Keratinocyte (primary cell): Measurements from ENCODE around the gene C1QTNF12. TPM values are rescaled to one million over a fixed set of nuclear protein-coding genes. Genes with fewer than 3 reads are reported as not detected.

Source experiments
- DNase-seq: peaks from one replicate; pipeline ENCODE4 v3.0.0-alpha.2; 2011; ENCODE audit warnings: low read depth, missing footprints, low spot score
- FAIRE-seq: peaks from 2 replicates; lab custom pipeline; 2011; peaks lifted over from hg19 to GRCh38; lab: Jason Lieb, UNC
- H2AFZ ChIP-seq: 2 replicates; pipeline ENCODE4 v1.6.0; 2012; ENCODE audit warnings: low read length, control low read depth, inconsistent platforms; ENCODE audit not compliant: control insufficient read depth
- H3K27ac ChIP-seq: 2 replicates; pipeline ENCODE4 v1.5.1; 2011; ENCODE audit warnings: low read length; ENCODE audit not compliant: control insufficient read depth, insufficient read depth
- H3K27me3 ChIP-seq: 3 replicates; pipeline ENCODE4 v1.6.0; 2011; ENCODE audit warnings: low read length; ENCODE audit not compliant: control insufficient read depth, insufficient read depth; ENCODE audit errors: extremely low read depth
- H3K36me3 ChIP-seq, 2 experiments: 2 replicates in 1 of 2; 3 replicates in 1 of 2; pipeline ENCODE4 v1.5.1; 2011; ENCODE audit warnings: low read length in 2 of 2, mild to moderate bottlenecking in 1 of 2; ENCODE audit not compliant: control insufficient read depth in 2 of 2, insufficient read depth in 2 of 2; ENCODE audit errors: extremely low read depth in 1 of 2
- H3K4me1 ChIP-seq: 3 replicates; pipeline ENCODE4 v1.5.1; 2011; ENCODE audit warnings: low read length; ENCODE audit not compliant: control insufficient read depth, insufficient read depth; ENCODE audit errors: extremely low read depth
- H3K4me2 ChIP-seq: 3 replicates; pipeline ENCODE4 v1.6.0; 2011; ENCODE audit warnings: low read depth, low read length; ENCODE audit not compliant: control insufficient read depth, insufficient read depth; ENCODE audit errors: extremely low read depth
- H3K4me3 ChIP-seq, 3 experiments: fragments of 200-600 bp in 1 of 3; sonication (generic) in 1 of 3; 2 replicates in 2 of 3; 3 replicates in 1 of 3; pipeline ENCODE4 v1.5.1; 2011 to 2016; ENCODE audit warnings: low read length in 3 of 3, mild to moderate bottlenecking in 3 of 3, control low read depth in 2 of 3, inconsistent platforms in 1 of 3, low read depth in 1 of 3, mixed read lengths in 1 of 3, mixed run types in 1 of 3, moderate library complexity in 1 of 3; ENCODE audit not compliant: control insufficient read depth in 2 of 3, insufficient read depth in 2 of 3; ENCODE audit errors: extremely low read depth in 1 of 3
- H3K79me2 ChIP-seq: 2 replicates; pipeline ENCODE4 v1.6.0; 2012; ENCODE audit warnings: low read length; ENCODE audit not compliant: control insufficient read depth, insufficient read depth
- H3K9ac ChIP-seq: 3 replicates; pipeline ENCODE4 v1.6.0; 2011; ENCODE audit warnings: low read length; ENCODE audit not compliant: control insufficient read depth, insufficient read depth; ENCODE audit errors: extremely low read depth
- H3K9me1 ChIP-seq: 3 replicates; pipeline ENCODE4 v1.6.0; 2011; ENCODE audit warnings: low read length; ENCODE audit not compliant: control insufficient read depth, insufficient read depth; ENCODE audit errors: extremely low read depth
- H3K9me3 ChIP-seq: 2 replicates; pipeline ENCODE4 v1.5.1; 2012; ENCODE audit warnings: low read depth, low read length; ENCODE audit not compliant: control insufficient read depth
- H4K20me1 ChIP-seq: 3 replicates; pipeline ENCODE4 v1.6.0; 2011; ENCODE audit warnings: low read length; ENCODE audit not compliant: control insufficient read depth, insufficient read depth; ENCODE audit errors: extremely low read depth
- EZH2 ChIP-seq: IDR thresholded peaks from one replicate; pipeline ENCODE4 v1.6.1; 2012; ENCODE audit warnings: inconsistent platforms, mild to moderate bottlenecking, low read length, moderate library complexity
- dilution Hi-C: fragments of 300-500 bp; cut with MboI; formaldehyde crosslinking; loops from one replicate; pipeline ENCODE4 v1.7.0; 2020; ENCODE audit warnings: low sequenced_read_pairs; ENCODE audit not compliant: extremely low pct_ligation_motif_present
- polyA plus RNA-seq, 5 experiments: library from polyadenylated mRNA; depleted of rRNA in 3 of 5; stranded (reverse) in 3 of 5; stranded (forward) in 1 of 5; unstranded in 1 of 5; fragments of >200 nt; gene quantifications; 1 replicate in 1 of 5; 2 replicates in 3 of 5; 3 replicates in 1 of 5; pipeline versions ENCODE4 v1.2.1 to v1.2.3, GENCODE V29; 2011 to 2012; ENCODE audit warnings: missing spikeins in 2 of 5, low read depth in 1 of 5, low replicate concordance in 1 of 5
- TF ChIP-seq, protein P1 (sequence below), 3 experiments: IDR thresholded peaks in 1 of 3; conservative IDR thresholded peaks in 1 of 3; optimal IDR thresholded peaks in 1 of 3; 2 replicates in 2 of 3; 3 replicates in 1 of 3; pipeline versions ENCODE3 to v1.5.1; 2011; ENCODE audit warnings: low read length in 3 of 3, mild to moderate bottlenecking in 3 of 3, moderate library complexity in 2 of 3, control low read depth in 1 of 3, inconsistent platforms in 1 of 3; ENCODE audit not compliant: insufficient read depth in 2 of 3; ENCODE audit errors: extremely low read depth in 1 of 3

Gene C1QTNF12
- polyA plus RNA-seq, 1 donor (not counting 4 experiments of a cell fraction or from before 2014, with no cell fraction given) = 0.18 TPM

DNA sequence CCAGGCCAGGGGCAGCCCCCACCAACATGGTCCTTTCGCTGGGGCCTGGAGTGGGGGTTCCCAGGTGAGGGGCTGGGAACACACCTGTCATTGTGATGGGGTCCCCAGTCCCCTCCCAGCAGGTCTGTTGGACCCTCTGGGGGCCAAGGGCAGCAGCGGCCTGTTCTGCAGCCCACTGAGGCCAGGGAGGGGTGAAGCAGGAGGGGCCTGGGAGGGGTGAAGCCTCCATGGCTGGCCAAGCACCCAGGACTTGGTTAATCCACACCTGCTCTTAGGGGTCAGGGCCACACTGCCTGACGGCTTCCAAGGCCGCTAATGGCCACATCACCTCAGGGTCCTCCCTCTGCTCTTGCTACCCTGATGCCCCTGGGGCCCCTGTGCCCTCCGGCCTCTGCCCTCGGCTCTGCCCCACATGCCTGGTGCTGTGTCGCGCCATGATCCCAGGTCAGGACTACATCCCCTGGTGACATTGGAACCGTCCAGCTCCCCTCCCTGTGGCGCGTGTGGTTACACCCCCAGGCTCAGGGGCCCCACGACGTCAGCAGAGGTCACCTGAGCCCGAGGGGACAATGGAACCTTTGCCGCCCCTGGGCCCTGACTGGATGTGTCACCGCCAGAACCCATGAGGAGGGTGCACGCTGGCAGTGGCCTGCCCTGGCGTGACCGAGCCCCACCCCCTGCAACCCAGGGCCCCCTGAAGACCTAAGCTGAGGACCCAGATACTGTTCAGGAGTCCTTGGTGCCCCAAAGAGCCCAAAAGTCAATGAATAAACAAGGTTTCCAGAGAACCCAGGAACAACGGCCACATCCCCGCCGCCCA is 47.2 kb downstream of the C1QTNF12 start:
- Histone ChIP-seq H4K20me1 (no peaks in the 10 kb centered on the region), H3K4me2 (no peak overlapping the region), H3K4me3 (no peak overlapping the region), H3K27ac (no peak overlapping the region), H2AFZ (no peak overlapping the region), H3K79me2 (no peaks in the 10 kb centered on the region), H3K9ac (no peak overlapping the region), H3K9me3 (no peaks in the 10 kb centered on the region), H3K36me3 (no peaks in the 10 kb centered on the region), H3K27me3 (peaks cover 11% of the 10 kb centered on the region), H3K4me1 (peaks cover 3% of the 10 kb centered on the region), H3K9me1 (no peaks in the 10 kb centered on the region)
- TF ChIP-seq, protein P1, sequence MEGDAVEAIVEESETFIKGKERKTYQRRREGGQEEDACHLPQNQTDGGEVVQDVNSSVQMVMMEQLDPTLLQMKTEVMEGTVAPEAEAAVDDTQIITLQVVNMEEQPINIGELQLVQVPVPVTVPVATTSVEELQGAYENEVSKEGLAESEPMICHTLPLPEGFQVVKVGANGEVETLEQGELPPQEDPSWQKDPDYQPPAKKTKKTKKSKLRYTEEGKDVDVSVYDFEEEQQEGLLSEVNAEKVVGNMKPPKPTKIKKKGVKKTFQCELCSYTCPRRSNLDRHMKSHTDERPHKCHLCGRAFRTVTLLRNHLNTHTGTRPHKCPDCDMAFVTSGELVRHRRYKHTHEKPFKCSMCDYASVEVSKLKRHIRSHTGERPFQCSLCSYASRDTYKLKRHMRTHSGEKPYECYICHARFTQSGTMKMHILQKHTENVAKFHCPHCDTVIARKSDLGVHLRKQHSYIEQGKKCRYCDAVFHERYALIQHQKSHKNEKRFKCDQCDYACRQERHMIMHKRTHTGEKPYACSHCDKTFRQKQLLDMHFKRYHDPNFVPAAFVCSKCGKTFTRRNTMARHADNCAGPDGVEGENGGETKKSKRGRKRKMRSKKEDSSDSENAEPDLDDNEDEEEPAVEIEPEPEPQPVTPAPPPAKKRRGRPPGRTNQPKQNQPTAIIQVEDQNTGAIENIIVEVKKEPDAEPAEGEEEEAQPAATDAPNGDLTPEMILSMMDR (optimal IDR thresholded peaks at IDR 0.05 in 1 of 3, IDR thresholded peaks at IDR 0.05 in 1 of 3, conservative IDR thresholded peaks at IDR 0.05 in 1 of 3; ENCODE audit: extremely low read depth in 1 of 3, insufficient read depth in 2 of 3, low read length in 3 of 3) = no peak
- TF ChIP-seq EZH2 = no peak
- FAIRE-seq (no peak), DNase-seq (no peak)
- dilution Hi-C loops = no loop called here

DNA sequence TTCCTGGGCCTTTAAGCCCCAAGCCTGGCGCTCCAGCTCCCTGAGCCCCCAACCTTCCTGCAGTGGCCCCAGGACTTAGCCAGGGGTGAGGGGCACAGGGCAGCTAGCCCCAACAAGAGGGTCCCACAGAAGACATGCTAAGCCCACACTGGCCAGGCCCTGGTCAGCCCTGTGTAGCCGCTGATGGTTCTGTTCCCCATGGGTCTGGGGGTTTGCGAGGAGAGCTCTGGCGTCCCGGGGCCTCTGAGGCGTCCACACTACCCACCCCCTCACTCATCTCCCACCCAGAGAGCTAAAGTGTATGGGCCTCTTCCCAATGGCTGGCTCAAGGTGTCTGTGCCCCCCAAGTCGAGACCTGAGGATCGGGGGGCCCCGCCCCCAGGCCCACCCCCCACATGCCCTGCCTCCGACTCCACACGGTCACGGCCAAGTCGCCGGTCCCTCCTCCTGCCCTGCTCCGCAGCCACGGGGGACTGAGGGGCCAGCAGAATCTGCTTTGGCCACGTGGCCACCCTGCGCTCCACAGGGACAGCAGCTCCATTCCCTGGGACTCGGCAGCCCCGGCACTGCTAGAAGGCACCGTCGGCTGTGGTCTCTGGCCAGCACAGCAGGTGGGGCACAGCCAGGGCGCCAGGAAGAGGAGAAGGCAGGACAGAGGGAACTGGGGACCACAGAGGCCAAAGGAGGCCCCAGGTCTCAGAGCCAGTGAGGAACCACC is 47.9 kb downstream of the C1QTNF12 start:
- Histone ChIP-seq H3K4me1 (peaks cover 3% of the 10 kb centered on the region), H3K4me2 (no peak overlapping the region), H3K4me3 (no peak overlapping the region), H3K27me3 (peaks cover 4% of the 10 kb centered on the region), H4K20me1 (no peaks in the 10 kb centered on the region), H3K9me3 (no peaks in the 10 kb centered on the region), H3K79me2 (no peaks in the 10 kb centered on the region), H3K27ac (no peak overlapping the region), H3K36me3 (no peaks in the 10 kb centered on the region), H3K9me1 (no peaks in the 10 kb centered on the region), H2AFZ (no peak overlapping the region), H3K9ac (no peak overlapping the region)
- no peak for FAIRE-seq
- dilution Hi-C loops = no loop called here
- TF ChIP-seq EZH2 = no peak
- TF ChIP-seq, protein P1 (optimal IDR thresholded peaks at IDR 0.05 in 1 of 3, IDR thresholded peaks at IDR 0.05 in 1 of 3, conservative IDR thresholded peaks at IDR 0.05 in 1 of 3; ENCODE audit: extremely low read depth in 1 of 3, insufficient read depth in 2 of 3, low read length in 3 of 3) = no peak
- DNase-seq = no peak
